Measurements from ENCODE around the gene VWF.

DNA sequence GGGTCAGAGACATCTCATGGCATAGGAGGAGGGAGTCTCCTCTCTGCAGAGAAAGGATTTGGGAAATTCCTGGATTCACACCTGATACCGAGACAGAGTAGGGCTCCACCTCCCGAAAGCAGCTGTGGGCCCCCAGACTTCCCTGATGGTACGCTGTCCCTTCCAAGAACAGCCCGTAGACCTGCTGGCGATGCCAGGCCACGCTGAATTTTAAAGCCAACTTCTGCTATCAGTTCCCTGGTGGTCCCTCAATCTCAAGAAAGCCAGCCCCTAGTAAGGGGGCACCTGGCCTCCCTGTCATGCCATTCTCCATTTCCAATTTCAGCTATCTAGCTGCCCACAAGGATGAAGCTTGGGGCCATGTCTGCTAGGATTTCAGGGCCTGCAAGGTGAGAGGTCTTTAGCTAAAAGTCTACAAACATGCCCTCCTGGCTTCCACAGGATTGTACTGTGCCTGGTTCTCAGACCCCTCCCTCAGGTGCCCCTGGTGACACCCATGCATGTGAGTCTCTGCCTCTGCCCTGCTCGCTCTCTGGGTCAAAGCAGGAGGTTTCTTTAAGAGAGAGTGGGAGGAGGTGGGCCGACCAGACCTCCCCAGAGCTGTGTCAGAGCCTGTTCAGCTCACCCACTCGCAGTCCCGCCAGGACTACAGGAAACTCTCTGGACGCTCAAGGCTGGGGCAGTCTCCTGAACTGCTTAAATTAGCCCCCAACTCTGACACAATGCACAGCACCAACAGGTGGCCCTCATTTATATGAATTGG, 209.9 kb downstream of the VWF start:
- TF ChIP-seq NFRKB (IDR thresholded peaks at IDR 0.05) (no peak), ELF4 (IDR thresholded peaks at IDR 0.05) (no peak), SUZ12 (IDR thresholded peaks at IDR 0.05) (no peak), BHLHE40 (IDR thresholded peaks at IDR 0.05; ENCODE audit: borderline replicate concordance) (no peak), TARDBP (IDR thresholded peaks at IDR 0.05) (no peak), SP1 (IDR thresholded peaks at IDR 0.05) (no peak), FOXK2 (IDR thresholded peaks at IDR 0.05) (no peak), FOXM1 (IDR thresholded peaks at IDR 0.05; ENCODE audit: borderline replicate concordance) (no peak)

Measured in HEK293T (cell line).